Stimulated activated CD4-positive, alpha-beta T cell treated with anti-CD3 and anti-CD28 coated beads, Interleukin-4, amount 100 ng/mL, for 4 hours (primary cell): ENCODE results near the gene RPS6KC1.
"Not testable (repeated sequence)": the region's sequence is repeated elsewhere in the genome, so short reads cannot be mapped to it uniquely, and the experiment has no call there.

Source experiments
- DNase-seq, 2 experiments: peaks; one replicate each; pipeline ENCODE4 v3.0.0-alpha.2; 2020

The RPS6KC1 gene

GRCh38 chr1:213111502-213111901 lies 60.5 kb downstream of the RPS6KC1 start:
- no peak for DNase-seq

DNA sequence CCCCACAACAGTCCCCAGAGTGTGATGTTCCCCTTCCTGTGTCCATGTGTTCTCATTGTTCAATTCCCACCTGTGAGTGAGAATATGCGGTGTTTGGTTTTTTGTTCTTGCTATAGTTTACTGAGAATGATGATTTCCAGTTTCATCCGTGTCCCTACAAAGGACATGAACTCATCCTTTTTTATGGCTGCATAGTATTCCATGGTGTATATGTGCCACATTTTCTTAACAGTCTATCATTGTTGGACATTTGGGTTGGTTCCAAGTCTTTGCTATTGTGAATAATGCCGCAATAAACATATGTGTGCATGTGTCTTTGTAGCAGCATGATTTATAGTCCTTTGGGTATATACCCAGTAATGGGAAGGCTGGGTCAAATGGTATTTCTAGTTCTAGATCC lies 61.7 kb downstream of the RPS6KC1 start:
- not testable (repeated sequence) for DNase-seq

DNA sequence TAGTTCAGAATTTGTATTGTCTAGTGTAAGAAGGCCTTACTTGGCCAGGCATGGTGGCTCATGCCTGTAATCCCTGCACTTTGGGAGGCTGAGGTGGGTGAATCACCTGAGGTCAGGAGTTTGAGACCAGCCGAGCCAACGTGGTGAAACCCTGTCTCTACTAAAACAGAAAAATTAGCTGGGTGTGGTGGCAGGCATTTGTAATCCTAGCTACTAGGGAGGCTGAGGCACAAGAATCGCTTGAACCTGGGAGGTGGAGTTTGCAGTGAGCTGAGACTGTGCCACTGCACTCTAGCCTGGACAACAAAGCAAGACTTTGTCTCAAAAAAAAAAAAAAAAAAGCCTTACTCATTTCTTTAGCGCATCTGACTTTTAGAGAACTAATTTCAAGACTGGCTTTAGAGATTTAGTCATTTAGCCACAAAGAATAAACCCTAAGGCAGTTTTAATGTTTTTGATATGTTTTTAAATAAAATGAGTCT lies 66.7 kb downstream of the RPS6KC1 start:
- DNase-seq = not testable (repeated sequence)

DNA sequence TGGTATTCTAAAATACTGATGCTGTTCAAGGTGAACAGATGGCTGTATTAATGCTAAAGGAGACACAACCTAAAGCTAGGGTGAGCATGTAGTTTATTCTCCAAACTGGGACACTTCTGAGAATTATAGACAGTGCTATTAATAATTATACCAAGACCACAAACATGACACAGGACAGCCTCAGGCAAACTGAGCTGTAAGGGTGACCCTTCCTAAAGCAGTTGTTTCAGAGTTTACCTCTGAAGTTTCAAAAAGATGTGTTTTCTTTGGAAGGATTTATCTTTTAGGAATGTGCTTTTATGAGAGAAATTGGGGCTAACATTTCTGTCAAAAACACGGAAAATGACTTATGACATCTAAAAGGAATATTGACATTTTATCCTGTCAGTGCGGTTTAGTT lies 68.8 kb downstream of the RPS6KC1 start:
- no peak for DNase-seq

DNA sequence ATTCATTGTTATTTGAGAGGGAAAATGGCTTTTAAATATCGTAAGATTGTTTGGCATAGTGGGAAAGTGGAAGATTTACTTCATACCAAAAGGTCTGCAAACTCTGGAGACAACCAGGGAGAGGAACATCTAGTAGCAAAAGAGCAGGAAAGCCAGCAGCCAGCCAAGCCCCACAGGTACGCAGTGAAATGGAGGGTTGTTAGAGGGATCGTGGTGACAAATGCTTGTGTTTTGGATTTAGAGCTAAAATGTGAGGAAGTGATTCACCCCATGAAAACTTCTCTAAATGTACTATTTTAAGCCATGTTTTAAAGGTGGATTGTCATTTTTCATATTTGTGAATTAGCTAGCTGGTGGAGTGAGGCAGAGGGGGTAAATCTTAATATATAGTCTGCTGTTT lies 69.3 kb downstream of the RPS6KC1 start:
- no peak for DNase-seq

DNA sequence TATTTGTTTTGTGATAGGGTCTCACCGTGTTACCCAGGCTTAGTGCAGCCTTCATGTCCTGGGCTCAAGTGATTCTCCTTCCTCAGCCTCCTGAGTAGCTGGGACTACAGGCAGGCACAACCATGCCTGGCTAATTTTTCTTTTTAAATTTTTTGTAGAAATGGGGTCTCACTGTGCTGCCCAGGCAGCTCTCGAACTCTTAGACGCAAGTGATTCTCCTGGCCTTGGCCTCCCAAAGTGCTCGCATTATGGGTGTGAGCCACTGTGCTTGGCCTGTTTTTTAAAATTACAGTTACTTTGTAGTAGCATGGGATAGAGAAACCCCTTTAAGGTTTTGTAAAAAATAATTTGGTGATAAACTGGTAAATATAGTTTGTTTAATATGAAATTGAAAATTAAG lies 69.9 kb downstream of the RPS6KC1 start:
- no peak for DNase-seq

- no peak for DNase-seq
Observed at GRCh38 chr1:213122514-213122929, 71.5 kb downstream of the RPS6KC1 start.

DNA sequence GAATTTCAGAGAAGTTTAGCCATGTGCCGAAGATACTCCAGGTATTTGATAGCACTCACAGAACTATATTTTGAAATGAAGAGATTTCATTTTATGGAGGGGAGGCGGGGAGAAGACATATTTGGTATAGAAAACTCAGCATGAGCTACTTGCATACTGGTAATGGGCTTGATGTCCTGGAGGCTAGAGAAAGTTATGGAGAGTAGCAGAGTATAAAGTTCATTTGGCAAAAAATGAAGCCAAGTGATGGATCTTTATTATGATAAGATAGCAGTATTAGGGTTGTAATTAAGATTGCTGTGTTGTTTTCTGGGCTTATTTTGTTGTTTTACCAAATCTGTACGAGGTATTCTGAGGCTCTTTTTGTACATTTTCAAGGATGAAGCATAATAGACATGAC lies 72.0 kb downstream of the RPS6KC1 start:
- no peak for DNase-seq

DNA sequence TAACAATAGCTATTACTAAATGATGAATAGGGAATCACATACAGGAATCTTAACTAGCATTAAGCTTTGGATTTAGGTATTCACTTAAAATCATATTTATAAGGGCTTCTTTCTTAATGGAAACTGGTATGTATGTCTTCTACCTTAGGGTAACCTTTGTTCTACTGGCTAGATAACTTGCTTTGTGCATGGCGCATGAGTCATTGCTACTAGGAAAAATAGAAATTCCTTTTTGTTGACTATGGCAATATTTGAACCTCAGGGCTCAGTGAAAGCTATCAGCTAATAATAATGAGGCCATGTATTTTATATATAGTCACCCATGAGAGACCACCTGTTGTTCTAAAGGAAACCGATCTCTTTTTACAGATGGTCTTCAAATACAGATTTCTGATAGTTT lies 72.5 kb downstream of the RPS6KC1 start:
- DNase-seq = no peak

GRCh38 chr1:213124590-213124989 lies 73.5 kb downstream of the RPS6KC1 start:
- DNase-seq = no peak

- DNase-seq = no peak
Observed at GRCh38 chr1:213125643-213126042, 74.6 kb downstream of the RPS6KC1 start.

DNA sequence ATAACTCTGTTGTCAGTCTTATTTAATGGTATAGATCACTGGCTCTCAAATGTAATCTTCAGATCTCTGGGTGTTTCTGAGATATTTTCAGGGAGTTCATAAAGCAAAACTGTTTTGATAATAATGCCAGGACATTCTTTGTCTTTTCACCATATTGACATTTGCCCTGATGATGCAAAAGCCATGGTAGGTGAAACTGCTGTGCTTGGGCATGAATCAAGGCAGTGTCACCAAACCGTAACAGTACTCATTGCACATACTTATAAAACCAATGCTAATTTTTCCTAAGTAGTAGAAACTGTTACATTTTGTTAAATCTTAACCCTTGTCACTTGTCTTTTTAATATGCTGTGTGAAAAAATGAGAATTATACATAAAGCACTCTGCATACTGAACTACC lies 76.0 kb downstream of the RPS6KC1 start:
- no peak for DNase-seq

DNA sequence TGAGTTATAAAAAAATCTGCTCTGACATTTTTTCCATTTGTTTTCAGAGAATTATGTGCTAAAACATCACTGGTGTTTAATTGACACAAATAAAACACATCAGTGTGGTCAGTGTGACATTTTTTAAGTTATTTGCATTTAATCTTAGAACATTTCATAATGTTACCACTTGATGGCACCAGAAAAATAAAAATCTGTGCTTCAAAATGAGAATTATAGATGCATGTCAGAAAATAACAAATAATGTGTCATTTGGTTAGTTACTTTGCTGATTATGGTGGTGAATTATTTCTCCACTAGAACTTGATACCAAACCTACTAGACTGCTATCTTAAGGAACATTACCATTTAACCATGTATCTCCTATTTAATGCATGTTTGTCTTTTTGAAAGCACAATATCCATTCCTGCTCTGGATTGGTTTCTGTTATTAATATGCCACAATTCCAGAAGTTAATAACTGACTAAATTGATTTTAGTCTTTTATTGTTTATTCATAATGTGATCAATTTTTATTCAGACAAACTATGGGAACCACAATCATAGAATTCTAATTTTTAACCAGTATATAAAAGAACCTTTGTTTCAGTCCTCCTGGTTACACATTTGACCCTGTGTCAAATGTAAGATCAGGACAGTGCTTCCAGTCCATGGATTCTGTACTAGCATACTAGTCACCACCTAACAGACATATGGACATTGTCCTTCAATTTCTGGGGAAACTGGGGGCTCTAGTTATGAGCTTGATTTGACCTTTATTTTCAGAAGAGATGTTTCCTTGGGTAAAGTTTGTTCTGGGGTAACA lies 81.0 kb downstream of the RPS6KC1 start:
- no peak for DNase-seq

DNA sequence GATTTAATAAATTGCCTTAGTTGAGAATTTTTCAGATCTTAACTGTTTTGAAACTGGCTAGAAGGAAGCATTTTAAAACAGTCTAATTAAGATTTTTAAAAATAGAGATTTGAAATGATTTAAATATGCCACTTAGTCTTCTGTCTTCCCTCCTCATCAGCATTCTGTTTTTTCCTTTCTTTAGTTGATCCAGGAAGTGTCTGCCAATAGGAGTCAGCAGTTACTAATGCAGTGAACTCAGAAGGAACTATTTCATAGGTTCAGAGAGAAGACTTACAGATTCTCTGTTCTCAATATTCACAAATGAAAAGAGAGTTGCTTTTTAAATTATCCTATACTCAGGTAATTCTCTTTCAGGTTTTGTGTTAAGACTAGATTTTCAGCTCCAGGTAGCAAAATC lies 84.5 kb downstream of the RPS6KC1 start:
- no peak for DNase-seq

DNA sequence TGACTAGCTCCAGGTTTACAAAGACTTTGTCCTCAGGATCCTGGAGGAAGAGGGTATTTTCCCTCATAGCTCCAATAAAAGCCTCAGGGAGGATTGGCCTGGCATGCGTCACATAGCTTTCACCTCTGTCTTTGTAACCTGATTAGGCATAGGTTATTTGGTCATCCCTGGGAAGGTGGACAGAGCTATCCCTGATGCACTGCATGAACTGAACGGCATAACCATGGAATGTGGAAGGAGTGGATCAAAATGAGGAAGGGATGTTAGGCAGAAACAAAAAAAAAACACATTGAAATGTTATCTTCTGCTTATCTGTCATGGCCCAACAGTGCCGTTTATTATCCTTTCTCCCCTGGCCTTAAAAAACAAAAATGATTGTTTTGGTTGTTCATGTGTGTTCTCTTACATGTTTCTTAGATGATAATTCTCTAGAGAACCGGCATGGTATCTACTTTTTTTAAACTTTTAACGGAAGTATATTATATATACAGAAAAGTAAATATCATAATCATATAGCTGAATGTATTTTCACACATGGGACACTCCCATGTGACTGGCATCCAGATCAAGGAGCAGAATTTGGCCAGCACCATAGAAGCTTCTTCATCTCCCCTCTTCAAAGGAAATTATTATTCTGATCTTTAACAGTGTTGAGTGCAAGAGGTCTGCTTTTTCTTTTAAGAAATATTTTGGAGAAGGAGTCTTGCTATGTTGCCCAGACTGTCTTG lies 85.3 kb downstream of the RPS6KC1 start:
- no peak for DNase-seq

DNA sequence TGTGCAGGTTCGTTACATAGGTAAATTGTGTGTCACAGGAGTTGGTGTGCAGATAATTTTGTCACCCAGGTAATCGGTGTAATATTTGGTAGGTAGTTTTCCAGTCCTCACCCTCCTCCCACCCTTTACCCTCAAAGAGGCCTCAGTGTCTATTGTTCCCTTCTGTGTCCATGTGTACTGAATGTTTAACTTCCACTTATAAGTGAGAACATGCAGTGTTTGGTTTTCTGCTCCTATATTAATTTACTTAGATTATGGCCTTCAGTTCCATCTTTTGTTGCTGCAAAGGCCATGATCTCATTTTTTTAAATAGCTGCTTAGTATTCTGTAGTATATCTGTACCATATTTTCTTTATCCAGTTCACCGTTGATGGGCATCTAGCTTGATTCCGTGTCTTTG lies 87.3 kb downstream of the RPS6KC1 start:
- DNase-seq = no peak

- no peak for DNase-seq
Observed at GRCh38 chr1:213138892-213139291, 87.9 kb downstream of the RPS6KC1 start.

DNA sequence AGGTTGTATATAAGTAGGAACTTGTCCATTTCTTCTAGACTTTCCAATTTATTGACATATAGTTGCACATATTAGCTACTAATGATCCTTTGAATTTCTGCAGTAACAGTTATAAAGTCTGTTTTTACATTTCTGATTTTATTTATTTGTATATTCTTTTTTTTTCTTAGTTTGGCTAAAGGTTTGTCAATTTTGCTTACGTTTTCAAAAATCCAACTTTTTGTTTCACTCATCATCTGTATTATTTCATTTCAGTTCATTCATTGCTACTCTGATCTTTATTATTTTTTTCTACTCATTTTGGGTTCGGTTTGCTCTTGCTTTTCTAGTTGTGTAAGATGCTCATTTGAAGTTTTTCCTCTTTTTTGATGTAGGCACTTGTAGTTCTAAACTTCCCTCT lies 97.9 kb downstream of the RPS6KC1 start:
- DNase-seq = no peak

DNA sequence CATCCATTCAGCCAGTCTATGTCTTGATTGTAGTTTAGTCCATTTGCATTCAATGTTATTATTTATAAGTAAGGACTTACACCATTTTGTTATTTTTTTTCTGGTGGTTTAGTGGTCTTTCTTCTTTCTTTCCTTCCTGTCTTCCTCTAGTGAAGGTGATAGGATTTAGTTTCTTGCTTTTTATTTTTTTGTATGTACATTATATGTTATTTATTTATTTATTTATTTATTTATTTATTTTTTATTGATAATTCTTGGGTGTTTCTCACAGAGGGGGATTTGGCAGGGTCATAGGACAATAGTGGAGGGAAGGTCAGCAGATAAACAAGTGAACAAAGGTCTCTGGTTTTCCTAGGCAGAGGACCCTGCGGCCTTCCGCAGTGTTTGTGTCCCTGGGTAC lies 99.0 kb downstream of the RPS6KC1 start:
- not testable (repeated sequence) for DNase-seq

DNA sequence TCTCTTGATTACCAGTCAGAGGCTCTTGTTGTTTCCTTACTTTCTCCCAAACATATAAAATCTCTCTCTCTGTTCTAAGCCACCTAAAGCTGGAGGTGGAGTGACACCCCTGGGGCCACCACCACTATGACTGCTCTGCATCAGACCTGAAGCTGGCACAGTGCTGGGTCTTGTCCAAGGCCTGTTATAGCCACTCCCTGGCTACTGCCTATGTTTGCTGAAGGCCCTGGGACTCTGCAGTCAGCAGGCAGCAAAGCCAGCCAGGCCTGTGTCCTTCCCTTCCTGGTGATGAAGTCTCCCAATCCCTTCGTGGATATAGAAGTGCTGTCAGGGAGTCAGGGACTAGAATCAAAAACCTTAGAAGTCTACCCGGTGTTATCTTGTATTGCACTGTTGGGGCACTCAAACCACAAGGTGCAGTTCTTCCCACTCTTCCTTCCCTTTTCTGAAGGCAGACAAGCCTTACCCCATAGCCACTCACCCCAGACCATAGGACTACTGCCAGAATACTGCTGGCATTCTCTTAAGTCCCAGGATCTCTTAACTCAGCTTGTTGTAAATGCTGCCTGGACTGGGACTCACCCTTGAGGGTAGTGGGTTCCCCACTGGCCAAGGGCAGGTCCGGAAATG lies 103.1 kb downstream of the RPS6KC1 start:
- DNase-seq = no peak

GRCh38 chr1:213159376-213159775 lies 108.3 kb downstream of the RPS6KC1 start:
- no peak for DNase-seq

GRCh38 chr1:213160442-213160841 lies 109.4 kb downstream of the RPS6KC1 start:
- DNase-seq = not testable (repeated sequence)

DNA sequence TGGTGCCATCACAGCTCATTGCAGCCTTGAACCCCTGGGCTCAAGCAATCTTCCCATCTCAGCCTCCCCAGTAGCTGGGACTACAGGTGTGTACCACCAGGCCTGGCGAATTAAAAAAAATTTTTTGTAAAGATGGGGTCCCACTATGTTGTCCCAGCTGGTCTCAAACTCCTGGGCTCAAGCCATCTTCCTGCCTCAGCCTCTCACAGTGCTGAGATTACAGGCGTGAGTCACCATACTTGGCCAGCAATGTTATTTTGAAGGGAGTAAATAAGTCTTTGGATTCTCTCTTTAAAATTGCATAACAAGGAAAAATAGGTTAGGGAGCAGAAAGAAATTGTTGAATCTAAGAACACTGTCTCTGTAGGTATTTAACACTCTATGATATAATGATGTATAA lies 111.3 kb downstream of the RPS6KC1 start:
- no peak for DNase-seq

DNA sequence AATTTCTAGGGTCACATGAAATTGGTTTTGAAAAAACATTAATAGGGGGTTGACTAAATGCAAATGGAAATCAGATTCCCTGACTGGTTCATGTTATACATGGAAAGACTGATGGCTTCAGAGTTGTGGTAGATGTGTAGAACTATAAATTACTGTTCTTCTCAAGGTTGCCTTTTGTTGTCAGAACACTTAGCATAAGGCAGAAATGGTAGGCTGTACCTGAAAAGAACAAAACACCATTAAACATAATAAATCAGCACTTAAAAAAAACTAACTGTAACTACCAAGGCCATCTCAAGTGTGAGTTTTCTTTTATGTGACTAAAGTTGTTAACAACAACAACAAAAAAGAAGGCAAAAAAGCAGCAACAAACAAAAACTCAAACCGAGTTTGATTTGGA lies 111.8 kb downstream of the RPS6KC1 start:
- DNase-seq = no peak
